K562 (cell line): Measurements from ENCODE around the gene C1QBP. TPM values are rescaled to one million over a fixed set of nuclear protein-coding genes. Genes with fewer than 3 reads are reported as not detected.

Experiments used
- ATAC-seq: fragments of 200-7000 bp; cut with Tn5 transposase; 3 replicates; pipeline ENCODE4 v1.9.1; 2020; ENCODE audit warnings: moderate library complexity
- BruUV-seq: library from RNA; stranded (reverse); fragments of 400-500 nt; replicated peaks from 2 replicates; lab custom pipeline; 2021; lab: Mats Ljungman, UMichigan
- CTCF ChIA-PET: fragments of 300-600 bp; formaldehyde crosslinking; extraction: SDS; loops from one replicate; lab custom pipeline; 2021; ENCODE audit warnings: low intra/inter-chr PET ratio; lab: Yijun Ruan, JAX
- POLR2A ChIA-PET: fragments of 300-600, 350-650 bp; sonication (Branson Sonifier 250); formaldehyde crosslinking; extraction: SDS; loops from one replicate; lab custom pipeline; 2021; ENCODE audit warnings: antibody characterized with exemption, inconsistent platforms; lab: Yijun Ruan, JAX
- DNase-seq, 4 experiments: peaks; one replicate each; pipeline versions ENCODE4 v3.0.0 to v3.0.0-alpha.2; 2011 to 2018; ENCODE audit warnings: low spot score in 3 of 4, mixed read lengths in 3 of 4; ENCODE audit errors: extremely low read depth in 1 of 4
- FAIRE-seq: peaks from 2 replicates; lab custom pipeline; 2011; peaks lifted over from hg19 to GRCh38; lab: Jason Lieb, UNC
- H2AFZ ChIP-seq: 2 replicates; pipeline ENCODE4 v1.6.0; 2011; ENCODE audit warnings: low read depth, low read length, control low read depth, inconsistent platforms
- H3K27ac ChIP-seq: fragments of 200-600 bp; 3 replicates; pipeline ENCODE4 v1.8.0; 2011; ENCODE audit warnings: low read depth, mild to moderate bottlenecking, control low read depth, inconsistent platforms, low read length, moderate library complexity, mixed read lengths; ENCODE audit errors: extremely low read depth
- H3K27me3 ChIP-seq, 2 experiments: fragments of 300-600 bp in 1 of 2; 2 replicates in 1 of 2; 3 replicates in 1 of 2; pipeline versions ENCODE4 v1.6.0 to v1.8.0; 2011; ENCODE audit warnings: inconsistent platforms in 2 of 2, low read length in 2 of 2, mild to moderate bottlenecking in 1 of 2, mixed read lengths in 1 of 2, moderate library complexity in 1 of 2; ENCODE audit not compliant: control insufficient read depth in 2 of 2, insufficient read depth in 2 of 2
- H3K36me3 ChIP-seq: fragments of 300-600 bp; 3 replicates; pipeline ENCODE4 v1.8.0; 2011; ENCODE audit warnings: mild to moderate bottlenecking, low read length, inconsistent platforms; ENCODE audit not compliant: control insufficient read depth, insufficient read depth
- H3K4me1 ChIP-seq, 2 experiments: fragments of 200-600 bp in 1 of 2; replicated peaks in 1 of 2; 2 replicates in 1 of 2; 3 replicates in 1 of 2; pipeline versions ENCODE4 v1.5.1 to v1.8.0; 2011; ENCODE audit warnings: inconsistent platforms in 2 of 2, low read length in 2 of 2, mild to moderate bottlenecking in 1 of 2, mixed read lengths in 1 of 2, moderate library complexity in 1 of 2; ENCODE audit not compliant: control insufficient read depth in 2 of 2, insufficient read depth in 2 of 2
- H3K4me2 ChIP-seq: 2 replicates; pipeline ENCODE4 v1.6.1; 2011; ENCODE audit warnings: low read length, control low read depth, inconsistent platforms, mixed read lengths; ENCODE audit not compliant: insufficient read depth
- H3K4me3 ChIP-seq: fragments of 200-600 bp; sonication (generic), shearing (Covaris generic); 2 replicates; pipeline ENCODE4 v1.5.1; 2016; ENCODE audit warnings: control low read depth, inconsistent platforms
- H3K79me2 ChIP-seq: fragments of 200-600 bp; 3 replicates; pipeline ENCODE4 v1.8.0; 2011; ENCODE audit warnings: low read length, inconsistent platforms; ENCODE audit not compliant: control insufficient read depth, insufficient read depth
- H3K9ac ChIP-seq, 2 experiments: 2 replicates each; pipeline versions ENCODE4 v1.6.0 to v1.6.1; 2011; ENCODE audit warnings: low read depth in 2 of 2, low read length in 2 of 2, control low read depth in 1 of 2, inconsistent platforms in 1 of 2, mild to moderate bottlenecking in 1 of 2, mixed read lengths in 1 of 2; ENCODE audit not compliant: insufficient read depth in 1 of 2
- H3K9me1 ChIP-seq: one replicate; pipeline ENCODE4 v1.6.0; 2011; ENCODE audit warnings: inconsistent platforms, mild to moderate bottlenecking, low read length, moderate library complexity; ENCODE audit not compliant: control insufficient read depth, insufficient read depth
- H3K9me3 ChIP-seq: replicated peaks from 2 replicates; pipeline ENCODE4 v1.5.1; 2011; ENCODE audit warnings: low read depth, low read length, inconsistent platforms; ENCODE audit not compliant: control insufficient read depth, insufficient read depth
- H4K20me1 ChIP-seq: replicated peaks from 2 replicates; pipeline ENCODE4 v1.6.1; 2011; ENCODE audit warnings: low read length, inconsistent platforms, mixed read lengths; ENCODE audit not compliant: control insufficient read depth, insufficient read depth
- CBFB ChIP-seq: sonication (generic); formaldehyde crosslinking; IDR thresholded peaks from 2 replicates; pipeline ENCODE4 v1.4.0; 2020; ENCODE audit warnings: mild to moderate bottlenecking, missing genetic modification reagents
- CHD2 ChIP-seq: IDR thresholded peaks from 2 replicates; pipeline ENCODE4 v1.6.1; 2011; ENCODE audit warnings: low read depth, low read length
- DACH1 ChIP-seq: fragments of 450-650 bp; IDR thresholded peaks from 2 replicates; pipeline ENCODE4 v1.6.1; 2018; ENCODE audit not compliant: partially characterized antibody
- FOXA3 ChIP-seq, 2 experiments: fragments of 450-650 bp in 1 of 2; sonication (generic) in 1 of 2; formaldehyde crosslinking; IDR thresholded peaks in 1 of 2; conservative IDR thresholded peaks in 1 of 2; 2 replicates each; pipeline versions ENCODE4 v1.4.0 to v1.8.0; 2020 to 2022; ENCODE audit warnings: mild to moderate bottlenecking in 2 of 2, missing genetic modification reagents in 1 of 2
- GABPB2 ChIP-seq: fragments of 250-450 bp; sonication (Bioruptor Pico); conservative IDR thresholded peaks from 2 replicates; pipeline ENCODE4 v1.5.1; 2021; ENCODE audit warnings: mild to moderate bottlenecking
- MCM3 ChIP-seq: fragments of 450-650 bp; IDR thresholded peaks from 2 replicates; pipeline ENCODE4 v1.6.1; 2016
- RBBP5 ChIP-seq: fragments of 200-600 bp; sonication (generic); IDR thresholded peaks from 2 replicates; pipeline ENCODE4 v1.6.1; 2012; ENCODE audit warnings: borderline replicate concordance, mild to moderate bottlenecking, low read length, control low read depth, inconsistent platforms; ENCODE audit not compliant: insufficient read depth, poor library complexity, severe bottlenecking
- SMARCC2 ChIP-seq: fragments of 450-650 bp; IDR thresholded peaks from 2 replicates; pipeline ENCODE4 v1.6.1; 2017; ENCODE audit warnings: antibody characterized with exemption, moderate library complexity, mild to moderate bottlenecking, low read depth
- TCF3 ChIP-seq: sonication (generic); formaldehyde crosslinking; IDR thresholded peaks from 2 replicates; pipeline ENCODE4 v1.4.0; 2020; ENCODE audit warnings: mild to moderate bottlenecking, missing genetic modification reagents
- ZBTB12 ChIP-seq: fragments of 250-450 bp; sonication (Bioruptor Pico); IDR thresholded peaks from 2 replicates; pipeline ENCODE4 v1.4.0; 2020
- ZNF57 ChIP-seq: fragments of 450-650 bp; formaldehyde crosslinking; IDR thresholded peaks from 2 replicates; pipeline ENCODE4 v1.4.0; 2020; ENCODE audit warnings: mild to moderate bottlenecking, moderate library complexity
- ZNF695 ChIP-seq: fragments of 450-650 bp; formaldehyde crosslinking; IDR thresholded peaks from 2 replicates; pipeline ENCODE4 v1.4.0; 2020; ENCODE audit warnings: mild to moderate bottlenecking, moderate library complexity
- WGBS: fragments of 100-300 bp; shearing (Covaris generic); methylation state at CpG from one replicate; pipeline ENCODE4 v1.1.6; 2016; ENCODE audit warnings: low coverage, mixed read lengths; ENCODE audit not compliant: insufficient coverage; ENCODE audit errors: missing lambda C conversion rate; 5-methylcytosine and 5-hydroxymethylcytosine counted together
- in situ Hi-C: fragments of 300-500 bp; cut with MboI; formaldehyde crosslinking; loops from 4 replicates; pipeline ENCODE4 v1.15.0; 2018; ENCODE audit warnings: inconsistent platforms, mixed read lengths
- intact Hi-C: fragments of 100-400 bp; cut with micrococcal nuclease; formaldehyde crosslinking; loops from 2 replicates; pipeline ENCODE4 v1.14.2; 2022
- polyA plus RNA-seq, 8 experiments: library from polyadenylated mRNA; depleted of rRNA in 4 of 8; stranded (reverse) in 5 of 8; unstranded in 3 of 8; fragments of >200 nt; fragmentation: Nextera tagmentation in 2 of 8; fragmentation: Illumina TruSeq in 1 of 8; extraction: Ambion mirVana in 2 of 8; extraction: Trizol in 1 of 8; gene quantifications; 2 replicates each; pipeline versions ENCODE4 v1.2.1 to v1.2.3, GENCODE V29; 2011 to 2014; ENCODE audit warnings: inconsistent platforms in 1 of 8, missing spikeins in 1 of 8
- total RNA-seq, 7 experiments: library from RNA; depleted of rRNA in 6 of 7; stranded (reverse); fragments of >200 nt in 6 of 7; fragmentation: Illumina TruSeq in 2 of 7; extraction: Trizol in 2 of 7; gene quantifications; 2 replicates each; pipeline versions ENCODE4 v1.2.1 to v1.2.3, GENCODE V29; 2011 to 2021; ENCODE audit warnings: low replicate concordance in 1 of 7
- TF ChIP-seq, protein P1 (sequence below): IDR thresholded peaks from 2 replicates; pipeline ENCODE4 v1.6.1; 2011; ENCODE audit not compliant: insufficient read length; ENCODE audit errors: extremely low read depth
- TF ChIP-seq, protein P2 (sequence below): sonication (generic); formaldehyde crosslinking; IDR thresholded peaks from 2 replicates; pipeline ENCODE4 v1.8.0; 2022; ENCODE audit warnings: missing genetic modification reagents, mild to moderate bottlenecking, borderline replicate concordance
- TF ChIP-seq, protein P3 (sequence below): fragments of 250-450 bp; sonication (Bioruptor Pico); IDR thresholded peaks from 2 replicates; pipeline ENCODE4 v1.9.0; 2021; ENCODE audit warnings: mild to moderate bottlenecking

C1QBP gene
- total and polyA plus RNA-seq, 9 of the 15 experiments (the other 6 are each of a cell fraction or from before 2014, with no cell fraction given): 90.7 to 665 (median 414) TPM

GRCh38 chr17:5444209-5444608 is 5.3 kb upstream of the C1QBP start:
- no peak overlapping the region for H3K4me2 ChIP-seq
- H3K4me1 ChIP-seq: peaks cover 3 to 4% of the 10 kb centered on the region in 2 experiments; a peak in 2 of 5 replicates
- H3K9me1 ChIP-seq: no peaks in the 10 kb centered on the region
- in situ Hi-C loops (no loop called here), intact Hi-C loops (no loop called here)
- H3K9me3 ChIP-seq: no peaks in the 10 kb centered on the region
- no peak for FAIRE-seq
- 97% methylated on average over 12 of the region's 22 CpGs for WGBS
- no TSS peak for BruUV-seq
- H4K20me1 ChIP-seq: no peaks in the 10 kb centered on the region
- POLR2A ChIA-PET: interaction anchor here (0.7 kb wide), 1 partner anchor 8 kb away, joined by 3 read pairs; no protein-coding TSS in a partner anchor
- TF ChIP-seq CHD2 (no peak), RBBP5 (no peak), ZNF695 (CRISPR knock-in tag) (no peak), GABPB2 (CRISPR knock-in tag) (no peak), MCM3 (no peak), ZBTB12 (CRISPR knock-in tag) (no peak), ZNF57 (CRISPR knock-in tag) (no peak), CBFB (CRISPR knock-in tag) (no peak), TCF3 (CRISPR knock-in tag) (no peak), SMARCC2 (no peak), FOXA3 (CRISPR knock-in tag; conservative IDR thresholded peaks at IDR 0.05 in 1 of 2, IDR thresholded peaks at IDR 0.05 in 1 of 2) (no peak), DACH1 (no peak)
- TF ChIP-seq, protein P1, sequence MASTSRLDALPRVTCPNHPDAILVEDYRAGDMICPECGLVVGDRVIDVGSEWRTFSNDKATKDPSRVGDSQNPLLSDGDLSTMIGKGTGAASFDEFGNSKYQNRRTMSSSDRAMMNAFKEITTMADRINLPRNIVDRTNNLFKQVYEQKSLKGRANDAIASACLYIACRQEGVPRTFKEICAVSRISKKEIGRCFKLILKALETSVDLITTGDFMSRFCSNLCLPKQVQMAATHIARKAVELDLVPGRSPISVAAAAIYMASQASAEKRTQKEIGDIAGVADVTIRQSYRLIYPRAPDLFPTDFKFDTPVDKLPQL: no peak
- TF ChIP-seq, protein P2, sequence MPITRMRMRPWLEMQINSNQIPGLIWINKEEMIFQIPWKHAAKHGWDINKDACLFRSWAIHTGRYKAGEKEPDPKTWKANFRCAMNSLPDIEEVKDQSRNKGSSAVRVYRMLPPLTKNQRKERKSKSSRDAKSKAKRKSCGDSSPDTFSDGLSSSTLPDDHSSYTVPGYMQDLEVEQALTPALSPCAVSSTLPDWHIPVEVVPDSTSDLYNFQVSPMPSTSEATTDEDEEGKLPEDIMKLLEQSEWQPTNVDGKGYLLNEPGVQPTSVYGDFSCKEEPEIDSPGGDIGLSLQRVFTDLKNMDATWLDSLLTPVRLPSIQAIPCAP (CRISPR knock-in tag): no peak
- TF ChIP-seq, protein P3, sequence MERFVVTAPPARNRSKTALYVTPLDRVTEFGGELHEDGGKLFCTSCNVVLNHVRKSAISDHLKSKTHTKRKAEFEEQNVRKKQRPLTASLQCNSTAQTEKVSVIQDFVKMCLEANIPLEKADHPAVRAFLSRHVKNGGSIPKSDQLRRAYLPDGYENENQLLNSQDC: no peak
- H3K79me2 ChIP-seq: peaks cover 5% of the 10 kb centered on the region; the same call in 1 of the 3 replicates
- no peak for DNase-seq
- CTCF ChIA-PET: no interaction called here
- no peak overlapping the region for H3K9ac ChIP-seq
- H2AFZ ChIP-seq: no peak overlapping the region
- H3K4me3 ChIP-seq: no peak overlapping the region
- no peak for ATAC-seq
- no peaks in the 10 kb centered on the region for H3K27me3 ChIP-seq
- H3K36me3 ChIP-seq: peaks cover 58% of the 10 kb centered on the region; the same call in 2 of the 3 replicates
- H3K27ac ChIP-seq: no peak overlapping the region
